Effector memory CD8-positive, alpha-beta T cell (primary cell): ENCODE data around the gene SCO2.
"Not testable (repeated sequence)": the region's sequence is repeated elsewhere in the genome, so short reads cannot be mapped to it uniquely, and the experiment has no call there.

Experiments
- ATAC-seq: fragments of 150-1000 bp; cut with Tn5 transposase; replicated peaks from 2 replicates; pipeline ENCODE4 v1.10.0; 2021; ENCODE audit warnings: mild to moderate bottlenecking, moderate library complexity
- DNase-seq, 3 experiments: peaks; one replicate each; pipeline ENCODE4 v3.0.0; 2021
- H3K27ac Mint-ChIP-seq, 2 donors: one replicate each; pipeline ENCODE4 v1.8.0; 2022; ENCODE audit warnings: mild to moderate bottlenecking in 2 of 2, mixed read lengths in 2 of 2, moderate library complexity in 2 of 2
- H3K27me3 Mint-ChIP-seq, 2 donors: one replicate each; pipeline ENCODE4 v1.8.0; 2022; ENCODE audit warnings: mixed read lengths in 2 of 2
- H3K36me3 Mint-ChIP-seq: one replicate; pipeline ENCODE4 v1.8.0; 2022; ENCODE audit warnings: mild to moderate bottlenecking, moderate library complexity, mixed read lengths; ENCODE audit not compliant: insufficient read depth
- H3K4me1 Mint-ChIP-seq, 2 donors: one replicate each; pipeline ENCODE4 v1.8.0; 2022; ENCODE audit warnings: low read depth in 2 of 2, mixed read lengths in 2 of 2
- H3K4me3 Mint-ChIP-seq, 2 donors: one replicate each; pipeline ENCODE4 v1.8.0; 2022; ENCODE audit warnings: mild to moderate bottlenecking in 2 of 2, mixed read lengths in 2 of 2, moderate library complexity in 2 of 2
- H3K9me3 Mint-ChIP-seq, 2 donors: one replicate each; pipeline ENCODE4 v1.8.0; 2022; ENCODE audit warnings: mixed read lengths in 2 of 2

Gene SCO2

DNA sequence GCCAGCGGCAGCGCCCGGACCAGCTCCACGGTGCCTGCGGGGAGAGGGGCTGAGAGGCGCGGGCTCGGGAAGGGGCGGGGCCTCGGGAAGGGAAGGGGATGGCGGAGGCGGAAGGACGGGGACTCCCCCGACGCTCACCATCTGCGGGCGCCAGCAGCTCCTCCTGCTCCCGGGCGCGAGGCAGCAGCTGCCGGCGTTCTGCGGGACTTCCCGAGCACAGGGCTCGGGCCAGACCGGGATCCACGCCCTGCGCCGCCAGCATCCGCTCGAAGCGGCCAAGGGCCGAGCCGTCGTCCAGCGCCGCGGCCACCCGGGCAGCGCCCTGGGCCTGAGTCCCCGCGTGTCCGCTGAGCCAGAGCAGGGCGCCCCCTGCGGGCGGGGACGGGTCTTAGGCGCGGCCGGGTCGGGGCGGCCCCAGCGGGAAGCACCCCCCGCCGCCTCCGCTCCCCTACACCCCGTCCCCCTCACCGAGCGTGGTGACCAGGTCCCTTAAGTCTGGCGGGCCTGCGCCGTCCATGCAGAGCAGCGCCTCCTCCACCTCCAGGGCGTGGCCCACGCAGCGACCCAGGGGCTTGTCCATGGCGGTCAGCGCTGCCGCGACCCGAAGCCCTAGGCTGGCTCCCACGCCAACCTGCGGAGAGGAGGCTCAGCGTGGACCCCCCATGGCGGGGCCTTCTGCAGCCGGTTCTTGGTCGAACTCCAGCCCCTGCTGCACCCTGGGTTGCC, 873 bp upstream of the SCO2 start:
- Mint-ChIP-seq H3K4me1 (peaks cover 31 to 34% of the 10 kb centered on the region in 2 donors), H3K36me3 (peaks cover 66% of the 10 kb centered on the region), H3K27me3 (no peaks in the 10 kb centered on the region), H3K9me3 (no peaks in the 10 kb centered on the region), H3K4me3 (peak overlapping the region; percentile 83 to 96), H3K27ac (peak overlapping the region; percentile 92 to 95)
- ATAC-seq (peak; percentile 55), DNase-seq (peak; percentile 77 to 83 (median 82))

DNA sequence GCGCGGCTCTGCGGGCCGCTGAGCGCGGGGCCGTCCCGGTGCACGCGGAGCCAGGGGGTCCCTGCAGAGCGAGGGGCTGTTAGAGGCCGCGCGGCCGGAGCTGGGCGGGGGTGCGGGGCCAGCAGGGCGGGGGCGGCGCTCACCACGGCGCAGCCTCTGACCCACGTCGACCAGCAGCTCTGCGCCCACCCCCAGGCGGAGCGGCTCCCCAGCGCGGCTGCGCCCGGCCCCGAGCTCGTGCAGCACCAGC, 385 bp upstream of the SCO2 start:
- no peak for DNase-seq
- no peaks in the 10 kb centered on the region for H3K9me3 Mint-ChIP-seq
- H3K27me3 Mint-ChIP-seq = no peaks in the 10 kb centered on the region
- H3K27ac Mint-ChIP-seq = peak overlapping the region; percentile 80 to 94
- peaks cover 28 to 32% of the 10 kb centered on the region in 2 donors for H3K4me1 Mint-ChIP-seq
- ATAC-seq = no peak
- H3K36me3 Mint-ChIP-seq = peaks cover 71% of the 10 kb centered on the region
- peak overlapping the region; percentile 83 to 96 for H3K4me3 Mint-ChIP-seq

DNA sequence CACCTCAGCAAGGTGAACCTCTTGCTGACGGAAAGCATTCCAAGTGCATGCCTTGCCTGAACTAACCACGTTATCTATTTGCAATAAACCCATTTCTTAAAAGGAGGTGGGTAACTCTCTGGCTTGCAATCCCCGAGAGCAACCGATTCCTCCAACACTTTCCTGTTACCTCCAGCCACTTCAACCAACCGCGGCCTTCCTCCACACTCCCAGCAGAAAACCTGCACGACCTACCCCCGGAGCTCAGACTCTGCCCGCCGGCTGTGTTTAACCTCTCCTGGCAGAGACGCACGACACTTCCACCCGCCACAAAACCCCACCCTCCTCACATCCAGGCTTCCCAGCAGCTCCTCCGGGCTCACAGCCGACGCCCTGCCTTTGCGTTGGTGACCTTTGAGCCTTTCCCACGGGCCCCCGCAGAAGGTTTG, 708 bp downstream of the SCO2 start:
- no peak for DNase-seq
- no peaks in the 10 kb centered on the region for H3K9me3 Mint-ChIP-seq
- H3K4me1 Mint-ChIP-seq = peaks cover 28 to 32% of the 10 kb centered on the region in 2 donors
- ATAC-seq = no peak
- peaks cover 73% of the 10 kb centered on the region for H3K36me3 Mint-ChIP-seq
- peak overlapping the region; percentile 83 to 96 for H3K4me3 Mint-ChIP-seq
- H3K27ac Mint-ChIP-seq = peak overlapping the region; percentile 80 to 94
- H3K27me3 Mint-ChIP-seq = no peaks in the 10 kb centered on the region

DNA sequence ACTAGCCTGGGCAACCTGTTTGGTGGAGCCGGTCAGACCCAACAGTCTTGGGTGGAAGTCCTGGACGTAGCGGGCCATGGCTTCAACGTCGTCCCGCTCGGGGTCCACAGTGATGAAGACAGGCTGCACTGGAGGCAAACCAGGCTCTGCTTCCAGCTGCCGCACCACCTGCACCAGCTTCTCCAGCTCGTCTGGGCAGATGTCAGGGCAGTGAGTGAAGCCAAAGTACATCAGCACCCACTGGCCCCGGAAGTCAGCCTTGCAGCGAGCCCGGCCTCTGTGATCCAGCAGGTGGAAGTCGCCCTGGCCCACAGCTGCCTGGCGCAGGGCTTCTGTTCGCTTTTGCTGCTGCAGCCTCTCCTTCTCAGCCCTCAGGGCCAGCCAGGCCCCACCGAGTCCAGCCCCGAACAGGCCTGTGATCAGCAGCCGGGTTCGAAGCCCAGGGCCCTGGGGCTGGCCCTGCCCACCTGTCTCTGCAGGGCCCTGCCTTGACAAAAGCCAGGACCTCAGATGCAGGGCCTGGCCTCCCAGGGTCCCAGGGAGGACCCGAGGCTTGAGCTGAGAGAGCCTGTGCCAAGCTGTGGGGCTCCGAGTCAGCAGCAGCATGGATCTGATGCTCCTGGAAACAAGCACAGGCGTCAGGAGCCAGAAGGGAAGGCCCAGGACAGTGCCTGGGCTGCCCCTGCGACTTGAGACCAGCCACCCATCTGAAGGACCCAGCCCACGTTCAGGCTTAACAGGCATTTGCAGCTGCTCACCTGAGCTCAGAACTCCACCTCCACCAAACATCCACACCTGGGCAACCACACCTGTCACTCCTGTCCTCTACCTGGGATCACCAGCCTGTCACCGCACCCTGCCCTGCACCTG, 1.4 kb downstream of the SCO2 start:
- peak overlapping the region; percentile 80 to 94 for H3K27ac Mint-ChIP-seq
- H3K4me3 Mint-ChIP-seq = peak overlapping the region; percentile 83 to 96
- no peaks in the 10 kb centered on the region for H3K27me3 Mint-ChIP-seq
- peaks cover 28 to 32% of the 10 kb centered on the region in 2 donors for H3K4me1 Mint-ChIP-seq
- no peaks in the 10 kb centered on the region for H3K9me3 Mint-ChIP-seq
- ATAC-seq (no peak), DNase-seq (no peak)
- peaks cover 74% of the 10 kb centered on the region for H3K36me3 Mint-ChIP-seq

DNA sequence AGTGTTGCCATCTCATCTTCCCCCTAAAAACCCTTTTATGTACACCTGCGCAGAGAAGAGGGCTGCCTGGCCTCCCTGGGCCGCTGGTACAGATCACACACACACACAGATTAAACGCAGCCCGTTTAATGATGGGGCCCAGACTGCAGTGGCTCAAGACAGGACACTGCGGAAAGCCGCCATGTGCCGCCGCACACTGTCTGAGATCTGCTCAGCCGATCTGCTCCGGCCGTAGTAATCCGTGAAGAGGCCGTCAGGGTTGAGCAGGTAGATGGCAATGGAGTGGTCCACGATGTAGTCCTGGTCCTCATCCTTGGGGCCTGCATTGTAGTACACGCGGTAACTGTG, 2.0 kb downstream of the SCO2 start:
- H3K36me3 Mint-ChIP-seq = peaks cover 70% of the 10 kb centered on the region
- no peaks in the 10 kb centered on the region for H3K27me3 Mint-ChIP-seq
- no peak for ATAC-seq
- peak overlapping the region in 1 of 2 donors; percentile 68 for H3K27ac Mint-ChIP-seq
- no peaks in the 10 kb centered on the region for H3K9me3 Mint-ChIP-seq
- peaks cover 25 to 26% of the 10 kb centered on the region in 2 donors for H3K4me1 Mint-ChIP-seq
- no peak for DNase-seq
- H3K4me3 Mint-ChIP-seq = peak overlapping the region; percentile 19 to 31

DNA sequence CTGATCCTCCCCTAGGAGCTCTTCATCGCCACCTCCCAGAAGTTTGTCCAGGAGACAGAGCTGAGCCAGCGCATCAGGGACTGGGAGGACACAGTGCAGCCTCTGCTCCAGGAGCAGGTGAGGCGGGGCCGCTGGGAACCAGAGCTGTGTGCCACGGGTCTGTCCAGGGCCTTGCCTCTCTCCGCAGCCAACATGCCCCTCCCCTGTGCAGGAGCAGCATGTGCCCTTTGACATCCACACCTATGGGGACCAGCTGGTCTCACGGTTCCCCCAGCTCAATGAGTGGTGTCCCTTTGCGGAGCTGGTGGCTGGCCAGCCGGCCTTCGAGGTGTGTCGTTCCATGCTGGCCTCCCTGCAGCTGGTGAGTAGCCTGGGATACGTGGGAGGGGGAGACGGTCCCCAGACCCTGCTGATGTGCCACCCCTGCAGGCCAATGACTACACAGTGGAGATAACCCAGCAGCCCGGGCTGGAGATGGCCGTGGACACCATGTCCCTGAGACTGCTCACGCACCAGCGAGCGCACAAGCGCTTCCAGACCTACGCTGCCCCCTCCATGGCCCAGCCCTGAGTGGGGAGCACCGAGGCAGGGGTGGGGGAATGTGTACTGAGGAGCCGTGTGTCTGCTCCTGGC, 2.5 kb downstream of the SCO2 start:
- Mint-ChIP-seq H3K27ac (peak overlapping the region in 1 of 2 donors; percentile 68), H3K36me3 (peaks cover 74% of the 10 kb centered on the region), H3K4me3 (peak overlapping the region; percentile 19 to 31), H3K9me3 (no peaks in the 10 kb centered on the region), H3K4me1 (peaks cover 20 to 23% of the 10 kb centered on the region in 2 donors), H3K27me3 (no peaks in the 10 kb centered on the region)
- ATAC-seq = no peak
- no peak for DNase-seq

DNA sequence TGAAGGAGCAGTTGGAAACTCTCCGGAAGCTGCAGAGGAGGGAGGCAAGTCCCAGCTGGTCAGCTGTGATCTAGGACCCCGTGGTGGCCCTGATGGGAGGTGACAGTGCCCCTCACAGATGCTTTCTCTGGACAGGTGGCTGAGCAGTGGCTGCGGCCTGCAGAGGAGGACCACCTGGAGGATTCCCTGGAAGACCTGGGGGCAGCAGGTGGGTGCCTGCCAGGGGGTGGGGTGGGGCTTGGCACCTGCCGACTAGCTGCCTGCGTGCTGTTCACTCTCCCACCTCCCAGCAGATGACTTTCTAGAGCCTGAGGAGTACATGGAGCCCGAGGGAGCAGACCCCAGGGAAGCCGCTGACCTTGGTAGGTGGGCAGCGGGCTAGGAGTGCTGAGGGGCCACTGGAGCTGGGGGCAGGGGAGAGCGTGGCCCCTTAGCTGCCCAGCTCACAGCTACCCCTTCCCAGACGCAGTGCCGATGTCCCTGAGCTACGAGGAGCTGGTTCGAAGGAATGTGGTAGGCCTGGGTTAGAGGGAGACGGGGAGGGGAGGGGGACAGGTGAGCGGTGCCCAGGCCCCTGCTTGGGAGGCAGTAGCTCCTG, 3.1 kb downstream of the SCO2 start:
- H3K4me1 Mint-ChIP-seq = peaks cover 14 to 19% of the 10 kb centered on the region in 2 donors
- DNase-seq (no peak), ATAC-seq (no peak)
- H3K27ac Mint-ChIP-seq = peak overlapping the region in 1 of 2 donors; percentile 68
- H3K9me3 Mint-ChIP-seq = no peaks in the 10 kb centered on the region
- no peak overlapping the region for H3K4me3 Mint-ChIP-seq
- H3K36me3 Mint-ChIP-seq = peaks cover 71% of the 10 kb centered on the region
- no peaks in the 10 kb centered on the region for H3K27me3 Mint-ChIP-seq

DNA sequence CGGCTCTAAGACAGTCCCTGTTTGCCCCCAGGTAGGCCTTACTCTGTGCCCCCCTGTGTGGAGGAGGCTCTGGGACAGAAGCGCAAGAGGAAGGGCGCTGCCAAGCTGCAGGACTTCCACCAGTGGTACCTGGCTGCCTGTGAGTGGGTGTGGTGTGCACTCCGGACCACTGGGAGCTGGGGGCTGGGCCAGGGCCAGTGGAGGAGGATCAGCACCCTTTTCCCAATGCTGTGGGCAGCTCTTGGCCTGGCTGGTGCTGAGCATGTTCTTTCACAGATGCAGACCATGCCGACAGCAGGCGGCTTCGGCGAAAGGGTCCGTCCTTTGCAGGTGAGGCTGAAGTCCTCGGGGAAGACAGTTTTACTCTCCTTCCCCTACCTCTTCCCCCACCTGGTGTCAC, 3.7 kb downstream of the SCO2 start:
- ATAC-seq = no peak
- no peak overlapping the region for H3K27ac Mint-ChIP-seq
- no peaks in the 10 kb centered on the region for H3K27me3 Mint-ChIP-seq
- no peaks in the 10 kb centered on the region for H3K9me3 Mint-ChIP-seq
- H3K4me1 Mint-ChIP-seq = peaks cover 8 to 15% of the 10 kb centered on the region in 2 donors
- no peak for DNase-seq
- H3K4me3 Mint-ChIP-seq = no peak overlapping the region
- H3K36me3 Mint-ChIP-seq = peaks cover 76% of the 10 kb centered on the region

DNA sequence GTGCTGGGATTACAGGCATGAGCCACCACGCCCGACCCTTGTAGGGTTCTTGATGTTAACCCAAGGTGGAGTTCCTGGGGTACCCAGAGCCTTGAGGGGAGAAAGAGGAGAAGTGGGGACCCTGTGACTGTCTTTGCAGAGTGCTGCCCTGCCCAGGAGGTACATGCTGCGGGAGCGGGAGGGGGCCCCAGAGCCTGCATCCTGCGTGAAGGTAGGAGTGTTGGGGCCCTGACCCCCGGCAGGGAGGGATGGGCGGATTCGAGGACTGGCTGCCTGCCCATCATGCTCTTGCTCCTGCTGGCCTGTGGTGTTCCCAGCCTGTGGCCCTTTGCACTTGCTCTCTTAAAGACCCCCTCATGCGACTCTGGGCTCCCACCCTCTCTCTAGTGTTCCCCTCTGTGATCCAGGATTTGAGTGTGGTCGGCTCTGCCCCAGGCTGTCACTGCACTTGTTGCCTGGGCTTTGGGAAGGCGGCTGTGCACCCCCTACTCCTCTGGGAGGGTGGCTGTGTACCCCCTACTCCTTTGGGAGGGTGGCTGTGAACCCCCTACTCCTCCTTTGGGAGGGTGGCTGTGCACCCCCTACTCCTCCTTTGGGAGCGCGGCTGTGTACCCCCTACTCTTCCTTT, 4.5 kb downstream of the SCO2 start:
- Mint-ChIP-seq H3K36me3 (peaks cover 81% of the 10 kb centered on the region), H3K9me3 (no peaks in the 10 kb centered on the region), H3K27me3 (no peaks in the 10 kb centered on the region), H3K4me1 (peaks cover 9 to 14% of the 10 kb centered on the region in 2 donors), H3K27ac (no peak overlapping the region), H3K4me3 (no peak overlapping the region)
- ATAC-seq = no peak
- no peak for DNase-seq

DNA sequence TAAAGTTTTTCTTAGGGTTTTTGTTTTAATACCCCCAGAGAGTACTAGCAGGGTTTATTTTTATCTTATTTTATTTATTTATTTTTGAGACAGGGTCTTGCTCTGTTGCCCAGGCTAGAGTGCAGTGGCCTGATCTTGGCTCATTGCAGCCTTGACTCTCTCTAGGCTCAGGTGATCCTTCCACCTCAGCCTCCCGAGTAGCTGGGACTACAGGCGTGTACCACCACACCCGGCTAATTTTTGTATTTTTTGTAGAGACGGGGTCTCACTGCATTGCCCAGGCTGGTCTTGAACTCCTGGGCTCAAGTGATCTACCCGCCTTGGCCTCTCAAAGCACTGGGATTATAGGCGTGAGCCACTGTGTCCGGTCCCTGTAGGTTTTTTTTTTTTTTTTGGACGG, 5.2 kb downstream of the SCO2 start:
- ATAC-seq, H3K27me3 Mint-ChIP-seq, H3K9me3 Mint-ChIP-seq, DNase-seq, H3K27ac Mint-ChIP-seq, H3K4me3 Mint-ChIP-seq: not testable (repeated sequence)
- H3K4me1 Mint-ChIP-seq = peaks cover 14 to 18% of the 10 kb centered on the region in 2 donors
- peaks cover 78% of the 10 kb centered on the region for H3K36me3 Mint-ChIP-seq

DNA sequence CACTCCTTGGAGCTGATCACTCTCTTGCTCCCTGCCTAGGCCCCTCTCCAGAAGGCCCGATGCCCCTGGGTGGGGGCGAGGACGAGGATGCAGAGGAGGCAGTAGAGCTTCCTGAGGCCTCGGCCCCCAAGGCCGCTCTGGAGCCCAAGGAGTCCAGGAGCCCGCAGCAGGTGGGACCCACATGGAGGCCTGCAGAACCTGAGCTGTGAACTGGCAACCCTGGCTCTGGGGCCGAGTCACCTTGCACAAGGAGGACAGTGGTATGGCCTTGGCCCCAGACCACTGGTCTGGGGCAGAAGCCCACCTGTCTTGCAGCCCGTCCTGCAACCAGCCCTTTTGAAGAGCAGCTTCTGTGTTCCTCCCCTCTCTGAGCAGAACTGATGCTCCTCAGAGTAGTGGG, 6.2 kb downstream of the SCO2 start:
- Mint-ChIP-seq H3K4me3 (no peak overlapping the region), H3K4me1 (peaks cover 12 to 17% of the 10 kb centered on the region in 2 donors), H3K36me3 (peaks cover 75% of the 10 kb centered on the region), H3K27me3 (no peaks in the 10 kb centered on the region), H3K9me3 (no peaks in the 10 kb centered on the region), H3K27ac (no peak overlapping the region)
- ATAC-seq (no peak), DNase-seq (no peak)

DNA sequence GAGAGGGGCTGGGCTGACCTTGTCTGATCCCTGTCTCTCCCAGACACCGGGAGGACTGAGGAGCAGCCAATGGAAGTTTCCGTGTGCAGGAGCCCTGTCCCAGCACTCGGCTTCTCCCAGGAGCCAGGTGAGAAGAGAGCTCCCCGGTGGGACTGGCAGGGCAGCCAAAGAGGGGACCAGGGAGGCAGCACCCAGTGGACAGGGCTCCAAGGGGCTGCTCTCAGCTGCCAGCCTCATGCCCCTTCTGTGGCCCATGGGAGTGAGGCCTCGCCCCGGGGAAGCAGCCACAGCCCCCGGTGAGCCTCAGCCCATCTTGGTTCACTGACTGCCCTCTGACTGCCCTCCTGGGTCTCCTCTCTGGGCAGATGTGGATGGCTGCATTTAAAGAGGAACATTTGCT, 6.8 kb downstream of the SCO2 start:
- DNase-seq (no peak), ATAC-seq (no peak)
- peaks cover 12 to 20% of the 10 kb centered on the region in 2 donors for H3K4me1 Mint-ChIP-seq
- H3K27ac Mint-ChIP-seq = no peak overlapping the region
- no peaks in the 10 kb centered on the region for H3K27me3 Mint-ChIP-seq
- no peaks in the 10 kb centered on the region for H3K9me3 Mint-ChIP-seq
- H3K36me3 Mint-ChIP-seq = peaks cover 69% of the 10 kb centered on the region
- H3K4me3 Mint-ChIP-seq = no peak overlapping the region
